MCF 10A (cell line): Measurements from ENCODE around the gene SEMA4D. TPM values are rescaled to one million over a fixed set of nuclear protein-coding genes. Genes with fewer than 3 reads are reported as not detected.

Source experiments
- BruUV-seq: library from RNA; stranded (reverse); fragments of 400-500 nt; replicated peaks from 2 replicates; lab custom pipeline; 2021; lab: Mats Ljungman, UMichigan
- CTCF ChIA-PET: fragments of 300-600 bp; sonication (Branson Sonifier 250); formaldehyde crosslinking; extraction: SDS; loops from one replicate; lab custom pipeline; 2021; ENCODE audit warnings: antibody characterized with exemption, inconsistent platforms; lab: Yijun Ruan, JAX
- POLR2A ChIA-PET: fragments of 300-600, 350-650 bp; sonication (Branson Sonifier 250); formaldehyde crosslinking; extraction: SDS; loops from one replicate; lab custom pipeline; 2020; ENCODE audit warnings: antibody characterized with exemption, inconsistent platforms; lab: Yijun Ruan, JAX
- DNase-seq: peaks from one replicate; pipeline ENCODE4 v3.0.0-alpha.2; 2018; ENCODE audit not compliant: unreplicated experiment
- H3K27ac Mint-ChIP-seq: one replicate; pipeline ENCODE4 v1.8.0; 2022; ENCODE audit warnings: mild to moderate bottlenecking, low read depth, mixed read lengths; ENCODE audit not compliant: unreplicated experiment
- H3K27me3 Mint-ChIP-seq: one replicate; pipeline ENCODE4 v1.8.0; 2022; ENCODE audit warnings: mixed read lengths; ENCODE audit not compliant: insufficient read depth, unreplicated experiment
- H3K36me3 Mint-ChIP-seq: one replicate; pipeline ENCODE4 v1.8.0; 2022; ENCODE audit warnings: mild to moderate bottlenecking, moderate library complexity, mixed read lengths; ENCODE audit not compliant: insufficient read depth, unreplicated experiment
- H3K4me1 Mint-ChIP-seq: one replicate; pipeline ENCODE4 v1.8.0; 2022; ENCODE audit warnings: mixed read lengths; ENCODE audit not compliant: insufficient read depth, unreplicated experiment
- H3K4me3 Mint-ChIP-seq: one replicate; pipeline ENCODE4 v1.8.0; 2022; ENCODE audit warnings: mild to moderate bottlenecking, moderate library complexity, mixed read lengths; ENCODE audit not compliant: unreplicated experiment
- H3K9me3 Mint-ChIP-seq: one replicate; pipeline ENCODE4 v1.8.0; 2022; ENCODE audit warnings: mixed read lengths; ENCODE audit not compliant: unreplicated experiment
- CTCF ChIP-seq: fragments of 200-600 bp; IDR thresholded peaks from one replicate; pipeline ENCODE4 v1.8.0; 2022; ENCODE audit warnings: antibody characterized with exemption, mild to moderate bottlenecking; ENCODE audit not compliant: unreplicated experiment
- intact Hi-C: fragments of 100-400 bp; cut with micrococcal nuclease; formaldehyde crosslinking; loops from 2 replicates; pipeline ENCODE4 v1.14.1; 2022
- total RNA-seq: library from RNA; stranded (reverse); gene quantifications from 2 replicates; pipeline ENCODE4 v1.2.3, GENCODE V29; 2022

SEMA4D gene
- total RNA-seq, 1 experiment from 2014 or later, result 4.2 TPM

- no peak overlapping the region for H3K4me3 Mint-ChIP-seq
- DNase-seq, result no peak
- intact Hi-C loops, result no loop called here
- no TSS peak for BruUV-seq
- no peaks in the 10 kb centered on the region for H3K27me3 Mint-ChIP-seq
- no peaks in the 10 kb centered on the region for H3K9me3 Mint-ChIP-seq
- POLR2A ChIA-PET, result interaction anchor here (0.8 to 1.7 kb wide), 4 partner anchors 9 to 225 kb away, joined by 3 to 4 read pairs (median 3); no protein-coding TSS in a partner anchor
- CTCF ChIA-PET, result interaction anchor here (5.6 kb wide), 1 partner anchor 226 kb away, joined by 33 read pairs; no protein-coding TSS in a partner anchor
- TF ChIP-seq CTCF, result no peak
- H3K4me1 Mint-ChIP-seq, result peaks cover 19% of the 10 kb centered on the region
- H3K27ac Mint-ChIP-seq, result peak overlapping the region; percentile 40
- H3K36me3 Mint-ChIP-seq, result peaks cover 38% of the 10 kb centered on the region
These were observed 174.5 kb downstream of the SEMA4D start for GRCh38 chr9:89323390-89323789.

GRCh38 chr9:89319015-89319905 lies 178.7 kb downstream of the SEMA4D start:
- TSS peak; percentile 32 for BruUV-seq
- H3K4me3 Mint-ChIP-seq, result peak overlapping the region; percentile 88
- intact Hi-C loops, result loop anchor here (1.0 kb wide), 1 partner anchor 230 kb away; no protein-coding TSS in a partner anchor
- peaks cover 36% of the 10 kb centered on the region for H3K4me1 Mint-ChIP-seq
- peak overlapping the region; percentile 97 for H3K27ac Mint-ChIP-seq
- peak; percentile 57 for TF ChIP-seq CTCF
- CTCF ChIA-PET, result interaction anchor here (0.6 to 2.4 kb wide), 4 partner anchors 162 to 234 kb away, joined by 3 to 16 read pairs (median 3); no protein-coding TSS in a partner anchor
- peaks cover 31% of the 10 kb centered on the region for H3K36me3 Mint-ChIP-seq
- H3K27me3 Mint-ChIP-seq, result no peaks in the 10 kb centered on the region
- POLR2A ChIA-PET, result interaction anchor here (0.6 to 3.2 kb wide), 14 partner anchors 9 to 369 kb away, joined by 3 to 13 read pairs (median 3); partner anchors contain the start of gene CKS2
- DNase-seq, result peak; percentile 9
- no peaks in the 10 kb centered on the region for H3K9me3 Mint-ChIP-seq

- peak; percentile 96 for DNase-seq
- TF ChIP-seq CTCF, result no peak
- Mint-ChIP-seq H3K36me3 (peaks cover 31% of the 10 kb centered on the region), H3K4me1 (peaks cover 36% of the 10 kb centered on the region), H3K9me3 (no peaks in the 10 kb centered on the region), H3K27ac (peak within 1 kb of the TSS; percentile 97), H3K4me3 (peak within 1 kb of the TSS; percentile 88), H3K27me3 (no peaks in the 10 kb centered on the region)
- intact Hi-C loops, result loop anchor here (1.0 kb wide), 2 partner anchors 70 to 231 kb away; no protein-coding TSS in a partner anchor
- ChIA-PET POLR2A (interaction anchor here (0.6 to 1.6 kb wide), 13 partner anchors 8 to 1521 kb away, joined by 3 to 13 read pairs (median 3); partner anchors contain the start of gene CKS2), CTCF (interaction anchor here (0.5 to 2.4 kb wide), 6 partner anchors 163 to 758 kb away, joined by 3 to 16 read pairs (median 3); no protein-coding TSS in a partner anchor)
- BruUV-seq, result no TSS peak
These were observed 179.5 kb downstream of the SEMA4D start, which contains the start of gene SECISBP2 for GRCh38 chr9:89318123-89319014. TSS of gene SECISBP2 (plus strand) at chr9:89318500. CDS start at chr9:89318577, 77 bp downstream.
